NB4 (cell line): ENCODE measurements around the gene HSP90AB1.

Experiments
- DNase-seq: peaks from one replicate; pipeline ENCODE4 v3.0.0; 2010; ENCODE audit warnings: low read depth
- H3K4me3 ChIP-seq: one replicate; pipeline ENCODE4 v1.5.1; 2011; ENCODE audit warnings: mild to moderate bottlenecking, low read depth, low read length, moderate library complexity
- CTCF ChIP-seq: IDR thresholded peaks from one replicate; pipeline ENCODE4 v1.5.1; 2012; ENCODE audit warnings: low read depth, low read length
- MAX ChIP-seq: IDR thresholded peaks from 2 replicates; pipeline ENCODE4 v1.6.1; 2011; ENCODE audit warnings: low read depth, low read length
- MYC ChIP-seq: IDR thresholded peaks from 2 replicates; pipeline ENCODE4 v1.6.1; 2011; ENCODE audit warnings: low read depth, low read length
- POLR2A ChIP-seq: IDR thresholded peaks from 2 replicates; pipeline ENCODE4 v1.6.1; 2011; ENCODE audit warnings: mild to moderate bottlenecking; ENCODE audit not compliant: insufficient read length; ENCODE audit errors: extremely low read depth

The HSP90AB1 gene

GRCh38 chr6:44247338-44248302 lies 719 bp downstream of the HSP90AB1 start:
- TF ChIP-seq MYC (peak; percentile 98), MAX (peak; percentile 96), POLR2A (no peak), CTCF (no peak)
- peak overlapping the region; percentile 99 for H3K4me3 ChIP-seq
- DNase-seq = peak; percentile 86

- DNase-seq = no peak
- TF ChIP-seq CTCF (no peak), POLR2A (no peak), MAX (no peak), MYC (no peak)
- H3K4me3 ChIP-seq = peak overlapping the region; percentile 99
These were observed 1.7 kb downstream of the HSP90AB1 start for GRCh38 chr6:44248579-44248978.

GRCh38 chr6:44249082-44249748 lies 2.3 kb downstream of the HSP90AB1 start:
- no peak for DNase-seq
- TF ChIP-seq MAX (no peak), MYC (no peak), POLR2A (no peak), CTCF (no peak)
- peak overlapping the region; percentile 99 for H3K4me3 ChIP-seq

- no peak for DNase-seq
- H3K4me3 ChIP-seq = peak overlapping the region; percentile 99
- TF ChIP-seq CTCF = no peak
- no peak for TF ChIP-seq POLR2A
- no peak for TF ChIP-seq MYC
- TF ChIP-seq MAX = no peak
These were observed 3.3 kb downstream of the HSP90AB1 start for GRCh38 chr6:44250067-44250717.

- H3K4me3 ChIP-seq = peak overlapping the region; percentile 34
- no peak for TF ChIP-seq MAX
- no peak for DNase-seq
These were observed 3.8 kb downstream of the HSP90AB1 start for GRCh38 chr6:44250718-44251123.
